Measurements from ENCODE around the gene NAMPT. TPM values are rescaled to one million over a fixed set of nuclear protein-coding genes. Genes with fewer than 3 reads are reported as not detected.

Gene NAMPT
- total RNA-seq, 1 experiment from 2014 or later, result 66.0 TPM

- Histone ChIP-seq H3K4me2 (ENCODE audit: low read length) (no peak overlapping the region), H2AFZ (ENCODE audit: low read length) (no peak overlapping the region), H3K9ac (ENCODE audit: low read length) (no peak overlapping the region), H3K27me3 (ENCODE audit: low read length) (no peaks in the 10 kb centered on the region), H3K9me3 (ENCODE audit: low read length) (no peaks in the 10 kb centered on the region), H3K4me3 (ENCODE audit: low read length) (no peak overlapping the region), H3K36me3 (ENCODE audit: low read depth, low read length) (no peaks in the 10 kb centered on the region), H3F3A (ENCODE audit: low read length, unreplicated experiment) (peaks cover 9% of the 10 kb centered on the region), H3K79me2 (ENCODE audit: low read length) (no peaks in the 10 kb centered on the region), H3K4me1 (ENCODE audit: insufficient read depth, low read length) (peaks cover 30% of the 10 kb centered on the region), H3K27ac (ENCODE audit: low read length) (no peak overlapping the region), H3K9me2 (replicated peaks; ENCODE audit: low read length) (no peaks in the 10 kb centered on the region), H4K20me1 (ENCODE audit: low read length) (no peaks in the 10 kb centered on the region)
- no peak for DNase-seq
- no TSS peak for BruUV-seq (replicated peaks)
- intact Hi-C loops (cut with micrococcal nuclease), result no loop called here
- ChIA-PET POLR2A (ENCODE audit: unreplicated experiment) (no interaction called here), CTCF (no interaction called here)
- TF ChIP-seq EZH2phosphoT487 (IDR thresholded peaks at IDR 0.05; ENCODE audit: borderline replicate concordance, low read length), result no peak
- TF ChIP-seq CTCF (conservative IDR thresholded peaks at IDR 0.05; ENCODE audit: low read depth, low read length), result no peak
- no peak for TF ChIP-seq EZH2 (IDR thresholded peaks at IDR 0.05; ENCODE audit: low read length, unreplicated experiment)
- ATAC-seq, result no peak
Observed at GRCh38 chr7:106318482-106318881, 33.7 kb upstream of the NAMPT start.

- DNase-seq, result peak; percentile 16
- no peaks in the 10 kb centered on the region for H3K27me3 ChIP-seq (ENCODE audit: low read length)
- H3K4me3 ChIP-seq (ENCODE audit: low read length), result no peak overlapping the region
- no peaks in the 10 kb centered on the region for H4K20me1 ChIP-seq (ENCODE audit: low read length)
- intact Hi-C loops (cut with micrococcal nuclease), result no loop called here
- no peaks in the 10 kb centered on the region for H3K36me3 ChIP-seq (ENCODE audit: low read depth, low read length)
- BruUV-seq (replicated peaks), result no TSS peak
- H3K4me1 ChIP-seq (ENCODE audit: insufficient read depth, low read length), result peaks cover 35% of the 10 kb centered on the region
- no peaks in the 10 kb centered on the region for H3K9me3 ChIP-seq (ENCODE audit: low read length)
- H3K9ac ChIP-seq (ENCODE audit: low read length), result no peak overlapping the region
- H3F3A ChIP-seq (ENCODE audit: low read length, unreplicated experiment), result peaks cover 12% of the 10 kb centered on the region
- ChIA-PET POLR2A (ENCODE audit: unreplicated experiment) (no interaction called here), CTCF (no interaction called here)
- H3K9me2 ChIP-seq (replicated peaks; ENCODE audit: low read length), result no peaks in the 10 kb centered on the region
- H3K79me2 ChIP-seq (ENCODE audit: low read length), result no peaks in the 10 kb centered on the region
- H2AFZ ChIP-seq (ENCODE audit: low read length), result no peak overlapping the region
- no peak for ATAC-seq
- no peak overlapping the region for H3K4me2 ChIP-seq (ENCODE audit: low read length)
- no peak overlapping the region for H3K27ac ChIP-seq (ENCODE audit: low read length)
- TF ChIP-seq EZH2 (IDR thresholded peaks at IDR 0.05; ENCODE audit: low read length, unreplicated experiment) (no peak), EZH2phosphoT487 (IDR thresholded peaks at IDR 0.05; ENCODE audit: borderline replicate concordance, low read length) (no peak), CTCF (conservative IDR thresholded peaks at IDR 0.05; ENCODE audit: low read depth, low read length) (no peak)
Observed at GRCh38 chr7:106317971-106318370, 33.2 kb upstream of the NAMPT start.

- Histone ChIP-seq H3K9ac (ENCODE audit: low read length) (no peak overlapping the region), H3K9me2 (replicated peaks; ENCODE audit: low read length) (no peaks in the 10 kb centered on the region), H3K4me1 (ENCODE audit: insufficient read depth, low read length) (peaks cover 45% of the 10 kb centered on the region), H3K4me2 (ENCODE audit: low read length) (no peak overlapping the region), H3K79me2 (ENCODE audit: low read length) (no peaks in the 10 kb centered on the region), H3F3A (ENCODE audit: low read length, unreplicated experiment) (peaks cover 15% of the 10 kb centered on the region), H3K4me3 (ENCODE audit: low read length) (no peak overlapping the region), H2AFZ (ENCODE audit: low read length) (no peak overlapping the region), H4K20me1 (ENCODE audit: low read length) (no peaks in the 10 kb centered on the region), H3K36me3 (ENCODE audit: low read depth, low read length) (no peaks in the 10 kb centered on the region), H3K9me3 (ENCODE audit: low read length) (no peaks in the 10 kb centered on the region), H3K27ac (ENCODE audit: low read length) (no peak overlapping the region), H3K27me3 (ENCODE audit: low read length) (no peaks in the 10 kb centered on the region)
- ChIA-PET CTCF (no interaction called here), POLR2A (ENCODE audit: unreplicated experiment) (no interaction called here)
- DNase-seq (no peak), ATAC-seq (no peak)
- no peak for TF ChIP-seq CTCF (conservative IDR thresholded peaks at IDR 0.05; ENCODE audit: low read depth, low read length)
- TF ChIP-seq EZH2 (IDR thresholded peaks at IDR 0.05; ENCODE audit: low read length, unreplicated experiment), result no peak
- no peak for TF ChIP-seq EZH2phosphoT487 (IDR thresholded peaks at IDR 0.05; ENCODE audit: borderline replicate concordance, low read length)
- intact Hi-C loops (cut with micrococcal nuclease), result no loop called here
- BruUV-seq (replicated peaks), result no TSS peak
Observed at GRCh38 chr7:106316947-106317346, 32.2 kb upstream of the NAMPT start.

Data from PC-3 (cell line).